GM12873 (cell line): ENCODE data around the gene LRRC53.

Experiments
- CTCF ChIP-seq: IDR thresholded peaks from 2 replicates; pipeline ENCODE4 v1.5.1; 2012; ENCODE audit warnings: low read depth, mild to moderate bottlenecking, moderate library complexity, low read length, control low read depth; ENCODE audit not compliant: insufficient read depth; ENCODE audit errors: missing control alignments

Gene LRRC53

GRCh38 chr1:74470936-74471335, 41.5 kb downstream of the LRRC53 start:
- TF ChIP-seq CTCF = no peak

GRCh38 chr1:74470251-74470650, 42.2 kb downstream of the LRRC53 start:
- TF ChIP-seq CTCF = no peak

GRCh38 chr1:74468982-74469603, 43.3 kb downstream of the LRRC53 start:
- TF ChIP-seq CTCF = peak; percentile 46

- TF ChIP-seq CTCF = no peak
Observed at GRCh38 chr1:74467786-74468377, 44.5 kb downstream of the LRRC53 start.

- no peak for TF ChIP-seq CTCF
Observed at GRCh38 chr1:74465193-74465681, 47.2 kb downstream of the LRRC53 start.

- TF ChIP-seq CTCF = no peak
Observed at GRCh38 chr1:74464037-74464436, 48.4 kb downstream of the LRRC53 start.

- no peak for TF ChIP-seq CTCF
Observed at GRCh38 chr1:74463333-74463988, 49.0 kb downstream of the LRRC53 start.
